ENCODE data around the gene CD82. TPM values are rescaled to one million over a fixed set of nuclear protein-coding genes. Genes with fewer than 3 reads are reported as not detected.

The CD82 gene
- polyA plus RNA-seq, 1 of the 3 experiments (the other 2 are of a cell fraction): 39.2 TPM

DNA sequence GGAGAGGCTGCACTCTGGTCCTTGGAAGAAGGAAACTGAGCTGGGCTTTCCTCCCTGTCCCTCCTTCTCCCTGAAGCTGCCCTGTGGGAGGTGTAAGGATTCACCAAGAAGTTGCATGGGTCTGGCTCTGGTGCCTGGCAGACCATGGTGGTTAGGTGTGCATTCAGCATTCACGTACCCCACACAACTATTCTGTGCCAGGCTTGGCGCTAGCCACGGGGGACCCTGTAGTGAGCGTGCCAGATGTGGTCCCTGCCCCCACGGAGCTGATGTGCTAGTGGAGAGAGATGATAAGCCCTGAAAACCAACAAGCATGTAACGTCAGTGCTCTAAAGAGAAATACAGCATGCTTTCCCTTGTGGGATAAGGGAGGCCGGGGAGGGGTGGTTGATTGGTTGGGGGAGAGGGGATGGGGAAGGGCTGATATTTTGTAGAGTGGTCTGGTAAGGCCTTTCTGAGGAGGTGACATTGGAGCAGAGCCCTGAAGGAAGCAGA is 48.9 kb downstream of the CD82 start:
- 73% methylated on average over 7 of the region's 7 CpGs for WGBS (ENCODE audit: low lambda C conversion rate)
- H3K9ac ChIP-seq: no peak overlapping the region
- H2AFZ ChIP-seq (ENCODE audit: low read depth): no peak overlapping the region
- no peaks in the 10 kb centered on the region for H3K27me3 ChIP-seq (ENCODE audit: insufficient read depth)
- H3K4me1 ChIP-seq (ENCODE audit: control insufficient read depth in 1 of 2, insufficient read depth in 2 of 2, low read depth in 1 of 2, low read length in 1 of 2): peaks cover 0 to 7% of the 10 kb centered on the region in 2 experiments; a peak in 1 of 4 replicates
- H4K20me1 ChIP-seq (ENCODE audit: insufficient read depth): no peaks in the 10 kb centered on the region
- CTCF ChIA-PET: interaction anchor here (1.2 to 16.6 kb wide), 4 partner anchors 28 to 313 kb away, joined by 3 to 610 read pairs (median 38); partner anchors contain the start of gene CD82
- no peaks in the 10 kb centered on the region for H3K9me2 ChIP-seq
- H3K9me3 ChIP-seq: no peaks in the 10 kb centered on the region
- no peaks in the 10 kb centered on the region for H3K79me2 ChIP-seq (ENCODE audit: insufficient read depth)
- H3K36me3 ChIP-seq (replicated peaks in 1 of 2; ENCODE audit: control insufficient read depth in 1 of 2, insufficient read depth in 2 of 2, low read length in 1 of 2): no peaks in the 10 kb centered on the region
- no peak for DNase-seq
- POLR2A ChIA-PET: no interaction called here
- TF ChIP-seq TAF1 (IDR thresholded peaks at IDR 0.05; ENCODE audit: borderline replicate concordance, low read depth, low read length) (no peak), TCF12 (IDR thresholded peaks at IDR 0.05) (no peak), GATA2 (CRISPR knock-in tag; IDR thresholded peaks at IDR 0.05) (no peak), NRF1 (IDR thresholded peaks at IDR 0.05; ENCODE audit: low read depth, low read length) (no peak)
- H3K4me3 ChIP-seq (ENCODE audit: low read depth in 2 of 2, low read length in 1 of 2): no peak overlapping the region
- H3K4me2 ChIP-seq: no peak overlapping the region
- H3K27ac ChIP-seq (ENCODE audit: low read depth in 2 of 2, low read length in 1 of 2): no peak overlapping the region
- no peaks in the 10 kb centered on the region for H3F3A ChIP-seq (replicated peaks; ENCODE audit: insufficient read depth)

DNA sequence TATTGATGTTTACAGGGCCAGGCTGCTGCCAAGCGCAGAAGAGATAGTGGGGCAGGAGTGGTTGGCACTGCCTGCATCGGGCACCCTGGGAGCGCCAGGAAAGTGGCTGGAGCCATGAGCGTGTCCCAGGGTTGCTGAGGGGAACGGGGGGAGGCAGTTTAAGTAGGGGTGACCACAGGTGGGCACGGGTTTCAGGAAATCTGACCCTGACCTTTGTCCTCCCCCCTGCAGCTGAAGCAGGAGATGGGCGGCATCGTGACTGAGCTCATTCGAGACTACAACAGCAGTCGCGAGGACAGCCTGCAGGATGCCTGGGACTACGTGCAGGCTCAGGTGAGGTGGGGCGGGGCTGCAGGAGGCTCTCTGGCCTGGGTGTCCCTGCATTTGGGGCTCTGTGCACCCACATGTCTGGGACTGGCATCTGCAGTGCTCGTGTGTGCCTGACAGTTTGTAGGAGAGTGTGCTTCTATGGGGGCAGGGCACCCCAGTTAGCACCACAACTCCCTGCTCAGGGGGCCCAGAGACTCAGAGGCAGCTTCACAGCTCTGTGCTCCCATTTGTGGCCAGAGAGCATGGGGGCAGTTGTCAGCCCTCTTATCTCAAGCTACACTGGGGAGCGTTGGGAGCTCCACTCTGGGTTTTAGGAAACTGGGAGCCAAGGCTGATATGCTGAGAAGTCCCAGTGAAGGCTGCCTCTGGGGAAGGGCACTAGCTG is 49.7 kb downstream of the CD82 start:
- no peaks in the 10 kb centered on the region for H3F3A ChIP-seq (replicated peaks; ENCODE audit: insufficient read depth)
- no peaks in the 10 kb centered on the region for H3K27me3 ChIP-seq (ENCODE audit: insufficient read depth)
- ChIA-PET CTCF (interaction anchor here (0.5 to 16.6 kb wide), 8 partner anchors 11 to 521 kb away, joined by 3 to 610 read pairs (median 20); partner anchors contain the start of gene CD82), POLR2A (no interaction called here)
- TF ChIP-seq RAD21 (IDR thresholded peaks at IDR 0.05; ENCODE audit: low read length) (no peak), TCF12 (IDR thresholded peaks at IDR 0.05) (no peak), TAF1 (IDR thresholded peaks at IDR 0.05; ENCODE audit: borderline replicate concordance, low read depth, low read length) (no peak), RFX5 (IDR thresholded peaks at IDR 0.05; ENCODE audit: low read length) (no peak), NFIC (IDR thresholded peaks at IDR 0.05; ENCODE audit: borderline replicate concordance) (no peak), RCOR1 (IDR thresholded peaks at IDR 0.05; ENCODE audit: low read length) (no peak), FOXJ3 (CRISPR knock-in tag; IDR thresholded peaks at IDR 0.05) (no peak), JUND (IDR thresholded peaks at IDR 0.05) (no peak), POLR2AphosphoS5 (IDR thresholded peaks at IDR 0.05; ENCODE audit: low read depth, low read length) (no peak)
- TF ChIP-seq, protein P1, sequence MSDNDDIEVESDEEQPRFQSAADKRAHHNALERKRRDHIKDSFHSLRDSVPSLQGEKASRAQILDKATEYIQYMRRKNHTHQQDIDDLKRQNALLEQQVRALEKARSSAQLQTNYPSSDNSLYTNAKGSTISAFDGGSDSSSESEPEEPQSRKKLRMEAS (IDR thresholded peaks at IDR 0.05; ENCODE audit: low read depth): no peak
- TF ChIP-seq, protein P2, sequence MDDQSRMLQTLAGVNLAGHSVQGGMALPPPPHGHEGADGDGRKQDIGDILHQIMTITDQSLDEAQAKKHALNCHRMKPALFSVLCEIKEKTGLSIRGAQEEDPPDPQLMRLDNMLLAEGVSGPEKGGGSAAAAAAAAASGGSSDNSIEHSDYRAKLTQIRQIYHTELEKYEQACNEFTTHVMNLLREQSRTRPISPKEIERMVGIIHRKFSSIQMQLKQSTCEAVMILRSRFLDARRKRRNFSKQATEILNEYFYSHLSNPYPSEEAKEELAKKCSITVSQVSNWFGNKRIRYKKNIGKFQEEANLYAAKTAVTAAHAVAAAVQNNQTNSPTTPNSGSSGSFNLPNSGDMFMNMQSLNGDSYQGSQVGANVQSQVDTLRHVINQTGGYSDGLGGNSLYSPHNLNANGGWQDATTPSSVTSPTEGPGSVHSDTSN (IDR thresholded peaks at IDR 0.05): no peak
- TF ChIP-seq, protein P3, sequence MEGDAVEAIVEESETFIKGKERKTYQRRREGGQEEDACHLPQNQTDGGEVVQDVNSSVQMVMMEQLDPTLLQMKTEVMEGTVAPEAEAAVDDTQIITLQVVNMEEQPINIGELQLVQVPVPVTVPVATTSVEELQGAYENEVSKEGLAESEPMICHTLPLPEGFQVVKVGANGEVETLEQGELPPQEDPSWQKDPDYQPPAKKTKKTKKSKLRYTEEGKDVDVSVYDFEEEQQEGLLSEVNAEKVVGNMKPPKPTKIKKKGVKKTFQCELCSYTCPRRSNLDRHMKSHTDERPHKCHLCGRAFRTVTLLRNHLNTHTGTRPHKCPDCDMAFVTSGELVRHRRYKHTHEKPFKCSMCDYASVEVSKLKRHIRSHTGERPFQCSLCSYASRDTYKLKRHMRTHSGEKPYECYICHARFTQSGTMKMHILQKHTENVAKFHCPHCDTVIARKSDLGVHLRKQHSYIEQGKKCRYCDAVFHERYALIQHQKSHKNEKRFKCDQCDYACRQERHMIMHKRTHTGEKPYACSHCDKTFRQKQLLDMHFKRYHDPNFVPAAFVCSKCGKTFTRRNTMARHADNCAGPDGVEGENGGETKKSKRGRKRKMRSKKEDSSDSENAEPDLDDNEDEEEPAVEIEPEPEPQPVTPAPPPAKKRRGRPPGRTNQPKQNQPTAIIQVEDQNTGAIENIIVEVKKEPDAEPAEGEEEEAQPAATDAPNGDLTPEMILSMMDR (IDR thresholded peaks at IDR 0.05): no peak
- TF ChIP-seq, protein P4, sequence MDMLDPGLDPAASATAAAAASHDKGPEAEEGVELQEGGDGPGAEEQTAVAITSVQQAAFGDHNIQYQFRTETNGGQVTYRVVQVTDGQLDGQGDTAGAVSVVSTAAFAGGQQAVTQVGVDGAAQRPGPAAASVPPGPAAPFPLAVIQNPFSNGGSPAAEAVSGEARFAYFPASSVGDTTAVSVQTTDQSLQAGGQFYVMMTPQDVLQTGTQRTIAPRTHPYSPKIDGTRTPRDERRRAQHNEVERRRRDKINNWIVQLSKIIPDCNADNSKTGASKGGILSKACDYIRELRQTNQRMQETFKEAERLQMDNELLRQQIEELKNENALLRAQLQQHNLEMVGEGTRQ (IDR thresholded peaks at IDR 0.05; ENCODE audit: borderline replicate concordance, low read depth, low read length): no peak
- TF ChIP-seq, protein P5, sequence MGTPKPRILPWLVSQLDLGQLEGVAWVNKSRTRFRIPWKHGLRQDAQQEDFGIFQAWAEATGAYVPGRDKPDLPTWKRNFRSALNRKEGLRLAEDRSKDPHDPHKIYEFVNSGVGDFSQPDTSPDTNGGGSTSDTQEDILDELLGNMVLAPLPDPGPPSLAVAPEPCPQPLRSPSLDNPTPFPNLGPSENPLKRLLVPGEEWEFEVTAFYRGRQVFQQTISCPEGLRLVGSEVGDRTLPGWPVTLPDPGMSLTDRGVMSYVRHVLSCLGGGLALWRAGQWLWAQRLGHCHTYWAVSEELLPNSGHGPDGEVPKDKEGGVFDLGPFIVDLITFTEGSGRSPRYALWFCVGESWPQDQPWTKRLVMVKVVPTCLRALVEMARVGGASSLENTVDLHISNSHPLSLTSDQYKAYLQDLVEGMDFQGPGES (IDR thresholded peaks at IDR 0.05; ENCODE audit: low read depth, low read length): no peak
- TF ChIP-seq, protein P6, sequence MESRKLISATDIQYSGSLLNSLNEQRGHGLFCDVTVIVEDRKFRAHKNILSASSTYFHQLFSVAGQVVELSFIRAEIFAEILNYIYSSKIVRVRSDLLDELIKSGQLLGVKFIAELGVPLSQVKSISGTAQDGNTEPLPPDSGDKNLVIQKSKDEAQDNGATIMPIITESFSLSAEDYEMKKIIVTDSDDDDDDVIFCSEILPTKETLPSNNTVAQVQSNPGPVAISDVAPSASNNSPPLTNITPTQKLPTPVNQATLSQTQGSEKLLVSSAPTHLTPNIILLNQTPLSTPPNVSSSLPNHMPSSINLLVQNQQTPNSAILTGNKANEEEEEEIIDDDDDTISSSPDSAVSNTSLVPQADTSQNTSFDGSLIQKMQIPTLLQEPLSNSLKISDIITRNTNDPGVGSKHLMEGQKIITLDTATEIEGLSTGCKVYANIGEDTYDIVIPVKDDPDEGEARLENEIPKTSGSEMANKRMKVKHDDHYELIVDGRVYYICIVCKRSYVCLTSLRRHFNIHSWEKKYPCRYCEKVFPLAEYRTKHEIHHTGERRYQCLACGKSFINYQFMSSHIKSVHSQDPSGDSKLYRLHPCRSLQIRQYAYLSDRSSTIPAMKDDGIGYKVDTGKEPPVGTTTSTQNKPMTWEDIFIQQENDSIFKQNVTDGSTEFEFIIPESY (IDR thresholded peaks at IDR 0.05; ENCODE audit: borderline replicate concordance, low read depth): no peak
- 62% methylated on average over 8 of the region's 15 CpGs for WGBS (ENCODE audit: low lambda C conversion rate)
- DNase-seq: no peak
- no peaks in the 10 kb centered on the region for H3K9me3 ChIP-seq
- H3K27ac ChIP-seq (ENCODE audit: low read depth in 2 of 2, low read length in 1 of 2): no peak overlapping the region
- H3K4me3 ChIP-seq (ENCODE audit: low read depth in 2 of 2, low read length in 1 of 2): no peak overlapping the region
- H3K36me3 ChIP-seq (replicated peaks in 1 of 2; ENCODE audit: control insufficient read depth in 1 of 2, insufficient read depth in 2 of 2, low read length in 1 of 2): no peaks in the 10 kb centered on the region
- no peaks in the 10 kb centered on the region for H4K20me1 ChIP-seq (ENCODE audit: insufficient read depth)
- H3K79me2 ChIP-seq (ENCODE audit: insufficient read depth): no peaks in the 10 kb centered on the region
- no peak overlapping the region for H2AFZ ChIP-seq (ENCODE audit: low read depth)
- H3K9ac ChIP-seq: no peak overlapping the region
- H3K4me2 ChIP-seq: no peak overlapping the region
- H3K4me1 ChIP-seq (ENCODE audit: control insufficient read depth in 1 of 2, insufficient read depth in 2 of 2, low read depth in 1 of 2, low read length in 1 of 2): peaks cover 0 to 6% of the 10 kb centered on the region in 2 experiments; a peak in 1 of 4 replicates
- no peaks in the 10 kb centered on the region for H3K9me2 ChIP-seq
